ENCODE measurements around the gene NRAP.

DNA sequence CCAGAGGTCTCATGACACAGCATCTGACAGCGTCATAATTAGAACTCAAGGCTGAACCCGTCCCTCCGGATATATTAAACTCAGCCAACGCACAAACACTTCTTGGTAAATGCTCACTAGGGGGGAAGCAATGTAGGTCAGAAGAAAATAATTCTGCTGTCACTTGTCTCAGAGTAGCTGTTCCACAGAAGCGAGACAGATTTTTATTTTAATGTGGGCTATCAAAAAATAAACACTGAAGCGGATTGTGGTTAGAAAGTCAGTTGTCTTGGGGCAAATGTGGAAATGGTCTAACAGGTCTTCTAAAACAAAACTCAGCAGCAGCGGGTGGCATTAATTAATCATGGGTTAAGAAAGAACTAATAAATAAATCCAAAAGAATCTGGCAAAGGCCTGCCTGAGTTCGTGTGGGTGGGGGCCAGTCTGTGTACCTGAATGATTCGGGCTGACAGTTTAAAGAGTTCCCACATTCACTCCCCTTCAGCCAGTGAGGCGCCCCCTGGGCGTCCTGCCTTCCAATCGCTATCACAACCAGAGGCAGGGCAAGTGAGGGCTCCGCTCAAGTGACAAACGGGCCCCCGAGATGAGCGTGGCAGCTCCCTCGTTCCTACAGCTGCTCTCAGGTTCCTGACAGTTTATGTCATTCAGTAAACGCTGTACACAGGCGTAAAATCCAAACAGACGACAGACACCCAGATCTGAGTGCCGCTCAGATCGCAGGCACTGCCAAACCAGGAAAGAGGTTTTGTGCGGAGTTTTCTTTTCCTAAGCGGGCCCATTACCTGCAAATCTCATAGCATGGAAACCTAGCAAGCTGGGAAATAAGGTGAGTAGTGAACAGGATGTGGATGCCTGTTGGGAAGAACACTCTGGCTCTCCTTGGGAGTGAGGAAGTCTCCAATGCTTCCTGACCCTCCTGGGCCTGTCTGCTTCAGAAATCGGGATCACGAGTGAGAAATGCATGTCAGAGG, 52.9 kb downstream of the NRAP start:
- TF ChIP-seq, protein P1, sequence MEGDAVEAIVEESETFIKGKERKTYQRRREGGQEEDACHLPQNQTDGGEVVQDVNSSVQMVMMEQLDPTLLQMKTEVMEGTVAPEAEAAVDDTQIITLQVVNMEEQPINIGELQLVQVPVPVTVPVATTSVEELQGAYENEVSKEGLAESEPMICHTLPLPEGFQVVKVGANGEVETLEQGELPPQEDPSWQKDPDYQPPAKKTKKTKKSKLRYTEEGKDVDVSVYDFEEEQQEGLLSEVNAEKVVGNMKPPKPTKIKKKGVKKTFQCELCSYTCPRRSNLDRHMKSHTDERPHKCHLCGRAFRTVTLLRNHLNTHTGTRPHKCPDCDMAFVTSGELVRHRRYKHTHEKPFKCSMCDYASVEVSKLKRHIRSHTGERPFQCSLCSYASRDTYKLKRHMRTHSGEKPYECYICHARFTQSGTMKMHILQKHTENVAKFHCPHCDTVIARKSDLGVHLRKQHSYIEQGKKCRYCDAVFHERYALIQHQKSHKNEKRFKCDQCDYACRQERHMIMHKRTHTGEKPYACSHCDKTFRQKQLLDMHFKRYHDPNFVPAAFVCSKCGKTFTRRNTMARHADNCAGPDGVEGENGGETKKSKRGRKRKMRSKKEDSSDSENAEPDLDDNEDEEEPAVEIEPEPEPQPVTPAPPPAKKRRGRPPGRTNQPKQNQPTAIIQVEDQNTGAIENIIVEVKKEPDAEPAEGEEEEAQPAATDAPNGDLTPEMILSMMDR (IDR thresholded peaks at IDR 0.05 in 2 of 3, conservative IDR thresholded peaks at IDR 0.05 in 1 of 3; ENCODE audit: control insufficient read depth in 2 of 3, extremely low read depth in 1 of 3, insufficient read depth in 1 of 3, low read depth in 3 of 3, low read length in 3 of 3): no peak
- TF ChIP-seq NBN (IDR thresholded peaks at IDR 0.05) (no peak), NRF1 (conservative IDR thresholded peaks at IDR 0.05; ENCODE audit: low read depth, low read length) (no peak), EZH2 (IDR thresholded peaks at IDR 0.05; ENCODE audit: borderline replicate concordance, control insufficient read depth, low read depth, low read length) (no peak), RFX5 (IDR thresholded peaks at IDR 0.05; ENCODE audit: low read depth, low read length) (no peak), CBX3 (IDR thresholded peaks at IDR 0.05; ENCODE audit: borderline replicate concordance, low read depth) (no peak), POLR2A (IDR thresholded peaks at IDR 0.05; ENCODE audit: low read depth, low read length) (no peak), JUND (IDR thresholded peaks at IDR 0.05; ENCODE audit: low read depth, low read length) (no peak), NR2C1 (IDR thresholded peaks at IDR 0.05) (no peak), KDM1A (IDR thresholded peaks at IDR 0.05; ENCODE audit: borderline replicate concordance) (no peak)
- TF ChIP-seq, protein P2, sequence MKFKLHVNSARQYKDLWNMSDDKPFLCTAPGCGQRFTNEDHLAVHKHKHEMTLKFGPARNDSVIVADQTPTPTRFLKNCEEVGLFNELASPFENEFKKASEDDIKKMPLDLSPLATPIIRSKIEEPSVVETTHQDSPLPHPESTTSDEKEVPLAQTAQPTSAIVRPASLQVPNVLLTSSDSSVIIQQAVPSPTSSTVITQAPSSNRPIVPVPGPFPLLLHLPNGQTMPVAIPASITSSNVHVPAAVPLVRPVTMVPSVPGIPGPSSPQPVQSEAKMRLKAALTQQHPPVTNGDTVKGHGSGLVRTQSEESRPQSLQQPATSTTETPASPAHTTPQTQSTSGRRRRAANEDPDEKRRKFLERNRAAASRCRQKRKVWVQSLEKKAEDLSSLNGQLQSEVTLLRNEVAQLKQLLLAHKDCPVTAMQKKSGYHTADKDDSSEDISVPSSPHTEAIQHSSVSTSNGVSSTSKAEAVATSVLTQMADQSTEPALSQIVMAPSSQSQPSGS (IDR thresholded peaks at IDR 0.05; ENCODE audit: low read length): no peak

All from GM12878 (cell line).